ENCODE data around the gene SUN1. TPM values are rescaled to one million over a fixed set of nuclear protein-coding genes. Genes with fewer than 3 reads are reported as not detected.

SUN1 gene
- total and polyA plus RNA-seq, 9 of the 15 experiments (the other 6 are each of a cell fraction or from before 2014, with no cell fraction given), result 36.8 to 132 (median 62.3) TPM

DNA sequence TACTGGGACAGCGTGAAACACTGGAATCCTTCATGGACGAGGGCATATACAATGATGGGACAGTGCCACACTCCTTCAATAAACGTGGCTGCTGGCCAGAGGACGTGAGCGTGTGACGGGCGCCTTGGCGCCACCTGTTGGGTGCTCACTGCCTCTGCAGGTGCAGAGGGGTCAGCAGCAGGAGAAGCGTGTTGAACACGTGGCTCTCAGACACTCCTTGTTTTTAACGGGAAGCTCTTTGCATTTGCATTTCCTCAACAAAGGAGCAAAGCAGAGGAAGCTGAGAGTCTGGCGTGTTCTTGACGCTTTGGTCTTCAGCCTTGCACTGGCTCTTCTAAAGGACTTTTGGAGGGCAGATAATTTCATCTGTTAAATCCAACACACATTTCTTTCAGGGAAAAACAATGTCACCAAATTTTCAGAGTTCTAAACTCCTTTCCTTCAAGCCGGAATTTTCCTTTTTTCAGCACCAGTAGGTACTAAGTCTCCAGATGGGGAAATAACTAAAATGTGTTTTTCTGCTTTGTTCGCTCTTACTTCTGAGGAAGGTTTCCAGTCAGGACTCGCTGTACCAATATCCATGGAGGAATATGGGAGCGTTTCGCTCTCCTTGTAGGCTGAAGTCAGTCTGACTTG, 41.2 kb downstream of the SUN1 start (continued):
- peak; percentile 100 for TF ChIP-seq MGA (IDR thresholded peaks at IDR 0.05)
- TF ChIP-seq ARNT (IDR thresholded peaks at IDR 0.05), result peak in 1 of 2 experiments; percentile 33; a peak in 1 of 4 replicates
- peak; percentile 57; the same call in 1 of the 2 replicates for TF ChIP-seq NFRKB (IDR thresholded peaks at IDR 0.05; ENCODE audit: low read depth)
- peak; percentile 97; the same call in 1 of the 2 replicates for TF ChIP-seq ZBTB49 (CRISPR knock-in tag; IDR thresholded peaks at IDR 0.05; ENCODE audit: borderline replicate concordance)
- TF ChIP-seq ATF1 (CRISPR knock-in tag; IDR thresholded peaks at IDR 0.05), result no peak
- peak; percentile 79 for TF ChIP-seq ATF1 (tag; IDR thresholded peaks at IDR 0.05)
- TF ChIP-seq FOXK2 (conservative IDR thresholded peaks at IDR 0.05 in 1 of 2, IDR thresholded peaks at IDR 0.05 in 1 of 2; ENCODE audit: low read depth in 2 of 2), result peak; percentile 94 to 96
- TF ChIP-seq NFIX (CRISPR knock-in tag; IDR thresholded peaks at IDR 0.05; ENCODE audit: low read depth), result peak; percentile 26; the same call in 1 of the 2 replicates
- TF ChIP-seq, protein P1, sequence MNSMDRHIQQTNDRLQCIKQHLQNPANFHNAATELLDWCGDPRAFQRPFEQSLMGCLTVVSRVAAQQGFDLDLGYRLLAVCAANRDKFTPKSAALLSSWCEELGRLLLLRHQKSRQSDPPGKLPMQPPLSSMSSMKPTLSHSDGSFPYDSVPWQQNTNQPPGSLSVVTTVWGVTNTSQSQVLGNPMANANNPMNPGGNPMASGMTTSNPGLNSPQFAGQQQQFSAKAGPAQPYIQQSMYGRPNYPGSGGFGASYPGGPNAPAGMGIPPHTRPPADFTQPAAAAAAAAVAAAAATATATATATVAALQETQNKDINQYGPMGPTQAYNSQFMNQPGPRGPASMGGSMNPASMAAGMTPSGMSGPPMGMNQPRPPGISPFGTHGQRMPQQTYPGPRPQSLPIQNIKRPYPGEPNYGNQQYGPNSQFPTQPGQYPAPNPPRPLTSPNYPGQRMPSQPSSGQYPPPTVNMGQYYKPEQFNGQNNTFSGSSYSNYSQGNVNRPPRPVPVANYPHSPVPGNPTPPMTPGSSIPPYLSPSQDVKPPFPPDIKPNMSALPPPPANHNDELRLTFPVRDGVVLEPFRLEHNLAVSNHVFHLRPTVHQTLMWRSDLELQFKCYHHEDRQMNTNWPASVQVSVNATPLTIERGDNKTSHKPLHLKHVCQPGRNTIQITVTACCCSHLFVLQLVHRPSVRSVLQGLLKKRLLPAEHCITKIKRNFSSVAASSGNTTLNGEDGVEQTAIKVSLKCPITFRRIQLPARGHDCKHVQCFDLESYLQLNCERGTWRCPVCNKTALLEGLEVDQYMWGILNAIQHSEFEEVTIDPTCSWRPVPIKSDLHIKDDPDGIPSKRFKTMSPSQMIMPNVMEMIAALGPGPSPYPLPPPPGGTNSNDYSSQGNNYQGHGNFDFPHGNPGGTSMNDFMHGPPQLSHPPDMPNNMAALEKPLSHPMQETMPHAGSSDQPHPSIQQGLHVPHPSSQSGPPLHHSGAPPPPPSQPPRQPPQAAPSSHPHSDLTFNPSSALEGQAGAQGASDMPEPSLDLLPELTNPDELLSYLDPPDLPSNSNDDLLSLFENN (IDR thresholded peaks at IDR 0.05; ENCODE audit: low read depth in 2 of 2, low read length in 2 of 2), result peak in 1 of 2 experiments; percentile 45; a peak in 1 of 4 replicates
- peak; percentile 93; the same call in 1 of the 2 replicates for TF ChIP-seq RNF2 (IDR thresholded peaks at IDR 0.05)
